HepG2 (cell line): ENCODE measurements around the gene BAHCC1. TPM values are rescaled to one million over a fixed set of nuclear protein-coding genes. Genes with fewer than 3 reads are reported as not detected.

Source experiments
- ARNT ChIP-seq: fragments of 450-650 bp; IDR thresholded peaks from 2 replicates; pipeline ENCODE4 v1.6.1; 2017
- FOSL1 ChIP-seq: sonication (generic); formaldehyde crosslinking; IDR thresholded peaks from 2 replicates; pipeline ENCODE4 v1.9.0; 2021; ENCODE audit warnings: missing genetic modification reagents, borderline replicate concordance
- KLF6 ChIP-seq: IDR thresholded peaks from 2 replicates; pipeline ENCODE4 v1.8.0; 2016; ENCODE audit warnings: missing biosample characterization, missing genetic modification reagents
- NFIB ChIP-seq: sonication (generic); formaldehyde crosslinking; IDR thresholded peaks from 2 replicates; pipeline ENCODE4 v1.9.0; 2021; ENCODE audit warnings: missing genetic modification reagents, mild to moderate bottlenecking, borderline replicate concordance
- PRDM15 ChIP-seq: sonication (generic); formaldehyde crosslinking; IDR thresholded peaks from 2 replicates; pipeline ENCODE4 v1.4.0; 2020; ENCODE audit warnings: missing genetic modification reagents
- THAP8 ChIP-seq: sonication (generic); formaldehyde crosslinking; IDR thresholded peaks from 2 replicates; pipeline ENCODE4 v1.5.1; 2020; ENCODE audit warnings: missing genetic modification reagents, mild to moderate bottlenecking, borderline replicate concordance
- ZBED4 ChIP-seq: sonication (generic); formaldehyde crosslinking; IDR thresholded peaks from 2 replicates; pipeline ENCODE4 v1.4.0; 2020; ENCODE audit warnings: missing genetic modification reagents, borderline replicate concordance
- ZNF512B ChIP-seq: sonication (generic); formaldehyde crosslinking; IDR thresholded peaks from 2 replicates; pipeline ENCODE4 v1.5.1; 2020; ENCODE audit warnings: missing genetic modification reagents, mild to moderate bottlenecking, borderline replicate concordance
- ZNF646 ChIP-seq: sonication (generic); formaldehyde crosslinking; IDR thresholded peaks from 2 replicates; pipeline ENCODE4 v1.9.0; 2021; ENCODE audit warnings: mild to moderate bottlenecking, missing genetic modification reagents
- ZNF660 ChIP-seq: sonication (generic); formaldehyde crosslinking; IDR thresholded peaks from 2 replicates; pipeline ENCODE4 v1.5.1; 2020; ENCODE audit warnings: mild to moderate bottlenecking, low read depth, missing genetic modification reagents, borderline replicate concordance
- polyA plus RNA-seq, 8 experiments: library from polyadenylated mRNA; depleted of rRNA in 3 of 8; stranded (reverse) in 7 of 8; unstranded in 1 of 8; fragments of >200 nt; fragmentation: Illumina TruSeq in 4 of 8; extraction: Trizol in 4 of 8; gene quantifications; 2 replicates each; pipeline versions ENCODE4 v1.2.1 to v1.2.3, GENCODE V29; 2011 to 2016; ENCODE audit warnings: low read depth in 4 of 8, missing spikeins in 1 of 8, mixed read lengths in 1 of 8; ENCODE audit not compliant: insufficient read depth in 1 of 8
- total RNA-seq, 5 experiments: library from RNA; depleted of rRNA; stranded (reverse); fragments of >200 nt; fragmentation: Illumina TruSeq; extraction: Trizol; gene quantifications; 2 replicates each; pipeline ENCODE4 v1.2.3, GENCODE V29; 2016; ENCODE audit warnings: low read depth in 1 of 5

BAHCC1 gene
- total and polyA plus RNA-seq, 2 of the 13 experiments (the other 11 are each of a cell fraction or from before 2014, with no cell fraction given) = 1.4 to 1.7 TPM

GRCh38 chr17:81393684-81394376, 1.4 kb upstream of the BAHCC1 start (continued):
- no peak for TF ChIP-seq ZNF646
- TF ChIP-seq NFIB (CRISPR knock-in tag) = peak; percentile 100
- peak; percentile 95 for TF ChIP-seq ZBED4 (CRISPR knock-in tag)
- no peak for TF ChIP-seq ARNT
- no peak for TF ChIP-seq ZNF512B (CRISPR knock-in tag)
- peak; percentile 94 for TF ChIP-seq KLF6 (CRISPR knock-in tag)
- TF ChIP-seq PRDM15 (CRISPR knock-in tag) = peak; percentile 87
- TF ChIP-seq ZNF660 (CRISPR knock-in tag) = no peak
- TF ChIP-seq FOSL1 = no peak
- no peak for TF ChIP-seq THAP8 (CRISPR knock-in tag)
